OCI-M2 (cell line): ENCODE data around the gene COL26A1.
"Not testable (repeated sequence)": the region's sequence is repeated elsewhere in the genome, so short reads cannot be mapped to it uniquely, and the experiment has no call there.

Experiments
- DNase-seq: peaks from one replicate; lab custom pipeline; 2025; ENCODE audit not compliant: unreplicated experiment; lab: John Stamatoyannopoulos, UW

Gene COL26A1

GRCh38 chr7:101490439-101490838 is 127.8 kb downstream of the COL26A1 start:
- DNase-seq = not testable (repeated sequence)

DNA sequence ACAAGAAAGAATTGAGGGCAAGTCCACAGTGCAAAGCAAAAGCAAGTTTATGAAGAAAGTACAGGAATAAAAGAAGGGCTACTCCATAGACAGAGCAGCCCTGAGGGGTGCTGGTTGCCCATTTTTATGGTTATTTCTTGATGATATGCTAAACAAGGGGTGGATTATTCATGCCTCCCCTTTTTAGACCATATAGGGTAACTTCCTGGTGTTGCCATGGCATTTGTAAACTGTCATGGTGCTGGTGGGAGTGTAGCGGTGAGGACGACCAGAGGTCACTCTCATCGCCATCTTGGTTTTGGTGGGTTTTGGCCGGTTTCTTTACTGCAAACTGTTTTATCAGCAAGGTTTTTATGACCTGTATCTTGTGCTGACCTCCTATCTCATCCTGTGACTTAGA is 128.8 kb downstream of the COL26A1 start:
- DNase-seq = not testable (repeated sequence)

DNA sequence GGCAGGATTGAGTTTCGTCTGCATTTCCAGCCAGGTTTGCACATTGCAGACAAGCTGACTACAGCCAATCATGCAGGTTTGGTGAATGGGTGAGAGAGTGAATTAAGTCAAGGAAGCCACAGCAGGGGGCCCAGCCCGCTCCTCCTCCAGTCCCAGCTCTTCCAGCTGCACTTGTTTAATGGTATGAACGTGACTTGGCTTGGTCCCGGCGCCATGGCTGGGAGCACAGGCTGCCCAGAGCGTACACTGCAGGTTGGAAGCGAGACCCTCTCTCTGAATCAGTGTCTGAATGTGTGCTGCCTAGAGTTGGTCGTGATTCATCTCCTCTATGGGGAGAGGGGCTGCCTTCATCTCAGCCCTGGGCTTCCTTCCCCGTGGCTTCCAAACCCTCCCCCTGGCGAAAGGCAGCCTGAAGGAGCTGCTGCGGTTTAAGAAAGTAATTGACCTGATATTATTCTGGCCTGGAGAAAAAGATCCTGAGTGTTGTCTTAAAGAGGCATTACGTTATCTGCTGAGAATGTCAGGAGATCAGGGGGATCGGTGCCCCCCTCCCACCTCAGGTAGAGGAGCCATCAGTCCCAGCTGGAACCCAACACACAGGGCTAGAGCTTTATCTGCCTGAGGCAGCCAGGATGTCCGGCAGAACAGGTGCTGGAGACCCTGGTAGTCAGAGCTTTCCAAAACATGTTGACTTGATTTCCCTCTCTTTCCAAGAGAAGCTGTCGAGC is 132.1 kb downstream of the COL26A1 start:
- no peak for DNase-seq

GRCh38 chr7:101496017-101496416 is 133.3 kb downstream of the COL26A1 start:
- DNase-seq = no peak

DNA sequence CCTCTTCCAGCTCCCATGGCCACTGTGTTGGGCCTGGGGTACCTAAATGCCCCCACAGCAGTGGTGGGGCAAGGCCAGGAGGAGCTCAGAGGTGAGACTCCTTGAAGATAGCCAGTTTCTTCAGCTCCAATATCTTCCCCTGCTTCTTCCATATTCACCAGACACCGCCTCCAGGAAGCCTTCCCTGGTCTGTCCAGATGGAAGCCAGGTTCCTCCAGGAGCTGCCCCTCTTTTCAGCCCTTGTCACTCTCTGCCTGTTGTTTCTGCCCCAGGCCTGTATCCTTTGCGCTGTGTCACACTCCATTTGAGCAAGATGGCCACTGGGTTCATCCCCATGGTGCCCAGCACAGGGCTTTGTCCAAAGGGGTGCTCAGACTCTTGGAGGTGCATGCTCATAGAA is 138.7 kb downstream of the COL26A1 start:
- DNase-seq = no peak

GRCh38 chr7:101502466-101503098 is 139.9 kb downstream of the COL26A1 start:
- DNase-seq = no peak

- not testable (repeated sequence) for DNase-seq
Observed at GRCh38 chr7:101505510-101505909, 142.8 kb downstream of the COL26A1 start.

DNA sequence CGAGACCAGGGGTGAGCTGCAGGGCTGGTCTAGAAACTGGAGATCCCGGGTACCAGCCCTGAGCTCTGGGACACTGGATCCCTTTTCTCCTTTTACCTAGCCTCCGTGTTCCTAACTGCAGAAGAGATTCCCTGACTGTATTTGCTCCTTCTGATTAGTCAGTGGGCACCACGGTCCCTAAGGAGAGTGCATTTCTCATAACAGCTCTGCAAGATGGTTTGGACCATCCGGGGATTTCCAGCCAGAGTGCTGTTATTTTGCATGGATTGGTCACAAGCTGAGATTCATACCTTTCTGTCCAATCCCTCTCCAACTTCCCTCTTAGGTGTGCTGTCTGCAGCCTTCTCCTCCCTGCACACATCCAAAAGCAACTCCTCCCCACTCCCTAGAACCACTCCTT is 143.9 kb downstream of the COL26A1 start:
- no peak for DNase-seq

DNA sequence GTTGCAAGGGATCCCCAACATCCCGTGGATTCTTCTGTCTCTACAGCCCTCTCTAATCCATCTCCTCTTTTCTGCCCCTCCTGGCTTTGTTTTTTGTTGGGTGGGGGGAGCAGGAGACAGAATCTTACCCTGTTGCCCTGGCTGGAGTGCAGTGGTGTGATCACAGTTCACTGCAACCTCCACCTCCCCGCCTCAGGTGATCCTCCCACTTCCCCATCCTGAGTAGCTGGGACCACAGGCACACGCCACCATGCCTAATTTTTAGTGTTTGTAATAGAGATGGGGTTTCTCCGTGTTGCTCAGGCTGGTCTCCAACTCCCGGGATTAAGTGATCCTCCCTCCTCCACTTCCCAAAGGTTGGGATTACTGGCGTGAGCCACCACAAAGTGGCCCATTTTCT is 144.7 kb downstream of the COL26A1 start:
- no peak for DNase-seq

DNA sequence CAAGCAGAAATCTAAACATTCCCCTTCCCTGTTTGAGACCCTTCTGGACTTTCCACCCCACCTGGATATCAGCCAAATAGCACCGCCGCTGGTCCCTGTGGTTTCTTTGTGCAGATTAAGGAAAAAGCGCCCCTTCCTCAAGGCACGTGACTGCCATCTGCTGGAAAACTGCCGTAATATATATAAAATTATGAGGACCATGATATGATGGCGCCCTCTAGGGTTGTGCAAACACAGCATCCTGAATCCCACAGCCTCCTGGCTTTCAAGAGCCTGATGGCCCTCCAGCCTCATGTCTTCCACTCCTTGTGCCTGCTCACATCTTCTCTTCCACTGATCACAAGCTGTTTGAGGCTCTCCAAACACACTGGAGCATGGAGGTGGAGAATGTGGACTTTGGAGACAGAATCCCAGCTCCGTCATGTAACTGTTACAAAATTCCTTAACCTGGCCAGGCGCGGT is 145.1 kb downstream of the COL26A1 start:
- DNase-seq = peak; percentile 3

DNA sequence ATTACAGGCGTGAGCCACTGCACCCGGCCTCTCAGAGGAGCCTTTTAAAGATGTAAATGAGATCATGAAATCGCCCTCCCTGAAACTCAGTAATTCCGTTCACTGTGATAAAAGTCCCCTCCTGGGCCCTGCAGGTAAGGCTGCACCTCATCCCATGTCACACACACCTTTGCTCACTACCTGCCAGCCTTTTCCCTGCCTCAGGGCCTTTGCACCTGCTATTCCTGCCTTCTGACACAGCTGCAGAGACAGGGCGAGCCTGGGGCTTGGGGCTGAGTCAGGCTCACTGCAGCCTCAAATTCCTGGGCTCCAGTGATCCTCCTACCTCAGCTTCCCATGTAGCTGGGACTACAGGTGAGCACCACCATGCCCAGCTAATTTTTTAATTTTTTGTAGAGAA is 147.6 kb downstream of the COL26A1 start:
- DNase-seq = no peak

DNA sequence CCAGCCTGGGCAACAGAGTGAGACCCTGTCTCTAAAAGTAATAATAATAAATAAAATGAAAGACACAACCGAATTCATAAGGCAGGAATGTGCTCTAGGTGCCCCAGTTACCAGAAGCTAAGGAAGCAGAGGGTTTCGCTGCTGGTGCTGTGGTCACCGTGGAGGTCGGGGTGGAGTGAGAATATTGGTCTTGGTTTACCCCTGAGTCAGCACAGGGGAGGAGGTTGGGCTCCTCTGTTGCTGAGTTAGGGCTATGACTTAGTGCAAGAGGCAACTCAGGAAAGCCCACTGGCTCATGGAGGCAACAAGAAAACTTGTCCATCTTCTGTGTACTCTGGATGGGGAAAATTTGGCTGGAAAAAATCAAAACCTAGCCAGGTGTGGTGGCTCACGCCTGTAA is 149.3 kb downstream of the COL26A1 start:
- DNase-seq = no peak

- DNase-seq = no peak
Observed at GRCh38 chr7:101516851-101517250, 154.2 kb downstream of the COL26A1 start.

- DNase-seq = no peak
Observed at GRCh38 chr7:101517304-101517703, 154.6 kb downstream of the COL26A1 start.

GRCh38 chr7:101518336-101518735 is 155.7 kb downstream of the COL26A1 start:
- DNase-seq = no peak

DNA sequence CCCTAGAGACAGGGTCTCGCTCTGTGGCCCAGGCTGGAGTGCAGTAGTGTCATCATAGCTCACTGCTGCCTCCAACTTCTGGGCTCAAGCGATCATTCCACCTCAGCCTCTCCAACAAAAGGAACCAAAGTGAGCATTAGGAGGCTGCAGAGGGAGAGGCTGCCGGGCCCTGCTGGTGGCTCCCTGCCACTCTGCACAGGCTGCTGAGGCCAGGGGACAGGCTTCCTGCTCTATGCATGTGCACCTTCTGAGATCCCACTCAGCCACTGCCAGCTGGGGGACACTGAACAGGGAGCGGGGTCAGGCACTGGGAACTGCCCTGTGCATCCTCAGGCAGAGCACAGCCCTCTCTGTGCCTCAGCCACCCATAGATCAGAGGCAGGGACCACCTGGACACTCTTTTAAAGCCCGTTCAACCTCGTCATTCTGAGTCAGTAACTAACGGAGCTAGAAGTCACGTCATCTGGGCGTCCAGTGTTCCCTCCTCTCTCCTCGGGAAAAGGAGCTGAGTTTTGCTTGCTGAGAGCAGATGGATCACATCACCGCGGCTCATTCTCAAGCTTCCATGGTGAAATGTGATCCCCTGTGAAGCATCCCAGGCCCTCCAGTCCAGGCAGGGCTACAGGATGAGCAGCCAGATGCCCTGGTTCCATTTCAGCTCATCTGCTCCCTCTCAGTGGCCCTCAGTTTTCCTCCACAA is 156.8 kb downstream of the COL26A1 start:
- DNase-seq = no peak

DNA sequence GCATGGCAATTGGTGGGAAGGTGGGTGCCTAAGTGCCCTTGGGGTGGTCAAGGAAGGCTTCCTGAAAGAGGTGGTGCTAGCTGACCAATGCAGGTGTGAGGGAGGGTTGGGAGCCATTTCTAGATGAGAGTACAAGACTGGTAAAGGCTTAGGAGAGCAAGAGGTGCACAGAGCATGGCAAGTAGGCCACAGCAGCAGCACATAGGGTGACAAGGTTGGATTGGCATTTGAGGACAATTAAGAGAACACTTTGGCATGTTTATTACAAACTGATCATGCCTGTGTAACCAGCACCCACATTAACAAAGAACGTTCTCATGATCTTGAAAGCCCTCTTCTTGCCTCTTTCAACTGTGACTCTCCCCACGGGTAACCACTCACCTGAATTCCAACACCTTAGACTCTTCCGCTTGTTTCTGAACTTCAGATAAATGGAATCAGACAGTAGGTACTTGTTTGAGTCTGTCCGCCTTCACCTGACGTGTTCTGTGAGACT is 158.8 kb downstream of the COL26A1 start:
- DNase-seq = no peak

- DNase-seq = no peak
Observed at GRCh38 chr7:101522021-101522420, 159.3 kb downstream of the COL26A1 start.

DNA sequence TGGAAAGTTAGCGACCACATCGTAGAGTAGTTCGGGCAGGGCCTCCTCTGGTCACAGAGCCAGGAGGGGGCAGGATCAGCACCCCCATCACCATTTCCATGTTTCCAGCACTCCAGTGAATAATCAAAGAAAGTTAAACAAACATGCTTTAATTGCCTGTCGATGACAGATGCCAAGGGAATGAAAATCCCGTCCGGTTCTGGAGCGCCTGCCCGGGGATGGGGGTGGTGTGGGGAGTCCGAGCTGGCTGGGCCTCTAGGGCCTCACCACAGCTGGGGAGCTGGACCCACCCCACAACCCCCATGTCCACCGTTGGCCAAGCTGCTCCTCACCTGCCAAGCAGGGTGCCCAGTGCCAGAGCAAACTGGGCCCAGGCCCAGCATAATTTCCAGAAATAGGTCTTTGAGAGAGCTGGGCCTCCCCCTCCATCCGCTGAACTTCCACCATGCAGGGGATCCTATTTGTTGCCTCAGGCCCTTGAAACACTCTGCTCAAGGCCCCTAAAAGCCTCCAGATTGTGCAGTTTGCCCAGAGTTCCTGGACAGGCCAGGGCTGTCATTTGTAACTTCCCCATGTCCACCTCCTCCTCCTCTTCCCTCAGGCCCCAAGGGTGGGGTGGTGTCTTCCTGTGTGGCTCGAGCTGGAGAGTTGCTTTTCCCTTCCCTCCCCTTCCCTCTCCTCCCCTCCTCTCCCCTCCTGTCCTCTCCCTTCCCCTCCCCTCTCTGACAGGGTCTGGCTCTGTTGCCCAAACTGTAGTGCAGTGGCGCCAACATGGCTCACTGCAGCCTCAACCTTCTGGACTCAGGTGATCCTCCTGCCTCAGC is 165.4 kb downstream of the COL26A1 start:
- DNase-seq = no peak

DNA sequence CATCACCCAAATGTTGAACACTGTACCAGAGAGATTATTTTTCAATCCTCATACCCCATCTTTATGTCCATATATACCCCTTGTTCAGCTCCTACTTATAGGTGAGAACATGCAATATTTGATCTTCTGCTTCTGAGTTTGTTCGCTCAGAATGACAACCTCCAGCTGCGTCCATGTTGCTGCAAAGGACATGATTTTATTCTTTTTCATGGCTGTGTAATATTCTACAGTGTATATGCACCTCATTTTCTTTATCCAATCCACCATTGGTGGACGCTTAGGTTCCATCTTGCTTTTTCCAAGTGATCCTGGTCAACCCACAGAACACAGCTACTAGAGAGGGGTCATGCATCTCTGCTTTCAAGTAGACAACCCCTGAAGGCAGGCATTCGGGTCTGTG is 166.9 kb downstream of the COL26A1 start:
- no peak for DNase-seq

DNA sequence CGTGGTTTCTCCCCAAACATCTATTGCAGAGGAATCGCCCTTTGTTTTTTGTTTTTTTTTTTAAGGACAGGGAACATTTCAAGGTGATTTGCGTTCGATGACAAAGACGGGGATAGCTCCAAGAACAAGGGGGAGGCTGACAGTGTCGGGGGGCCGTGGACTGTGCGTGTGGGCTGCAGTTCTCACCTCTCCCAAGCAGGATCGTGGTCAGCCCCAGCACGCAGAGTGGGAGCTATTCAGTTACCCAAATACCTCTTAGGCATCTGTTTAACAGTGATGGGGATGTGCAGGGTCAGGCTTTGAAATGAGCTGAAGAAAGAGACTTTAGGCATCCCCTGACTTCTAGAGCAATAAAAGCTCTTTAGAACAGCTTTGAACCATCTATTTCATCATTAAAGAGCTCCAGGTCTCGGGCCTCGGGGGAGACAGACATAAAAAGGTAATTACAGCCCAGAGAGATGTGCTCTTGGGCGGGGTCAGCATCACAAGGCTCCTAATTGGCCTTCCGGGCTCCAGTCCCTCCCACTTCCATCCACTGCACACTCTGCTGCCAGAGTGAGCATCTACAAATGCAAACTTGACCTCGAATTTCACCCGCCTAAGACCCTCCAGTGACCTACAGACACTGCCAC is 169.2 kb downstream of the COL26A1 start:
- no peak for DNase-seq
